GM06990 (cell line): ENCODE results near the gene KRTAP6-2.

Experiments
- DNase-seq: peaks from one replicate; pipeline ENCODE4 v3.0.0-alpha.2; 2011; ENCODE audit not compliant: insufficient read length; ENCODE audit errors: extremely low read depth
- H3K27me3 ChIP-seq: replicated peaks from 2 replicates; pipeline ENCODE4 v1.6.0; 2011; ENCODE audit warnings: low read length; ENCODE audit not compliant: control insufficient read depth, insufficient read depth
- H3K36me3 ChIP-seq: 2 replicates; pipeline ENCODE4 v1.5.1; 2011; ENCODE audit warnings: low read length; ENCODE audit not compliant: control insufficient read depth, insufficient read depth
- H3K4me3 ChIP-seq: replicated peaks from 2 replicates; pipeline ENCODE4 v1.5.1; 2011; ENCODE audit warnings: low read depth, mild to moderate bottlenecking, control low read depth, low read length
- CTCF ChIP-seq: IDR thresholded peaks from 2 replicates; pipeline ENCODE4 v1.5.1; 2011; ENCODE audit warnings: low read length, control low read depth, mild to moderate bottlenecking, inconsistent platforms; ENCODE audit not compliant: insufficient read depth, poor library complexity, severe bottlenecking

Gene KRTAP6-2

GRCh38 chr21:30620080-30620479 is 21.4 kb upstream of the KRTAP6-2 start:
- Histone ChIP-seq H3K4me3 (no peak overlapping the region), H3K36me3 (no peaks in the 10 kb centered on the region), H3K27me3 (no peaks in the 10 kb centered on the region)
- no peak for TF ChIP-seq CTCF
- DNase-seq, result no peak

DNA sequence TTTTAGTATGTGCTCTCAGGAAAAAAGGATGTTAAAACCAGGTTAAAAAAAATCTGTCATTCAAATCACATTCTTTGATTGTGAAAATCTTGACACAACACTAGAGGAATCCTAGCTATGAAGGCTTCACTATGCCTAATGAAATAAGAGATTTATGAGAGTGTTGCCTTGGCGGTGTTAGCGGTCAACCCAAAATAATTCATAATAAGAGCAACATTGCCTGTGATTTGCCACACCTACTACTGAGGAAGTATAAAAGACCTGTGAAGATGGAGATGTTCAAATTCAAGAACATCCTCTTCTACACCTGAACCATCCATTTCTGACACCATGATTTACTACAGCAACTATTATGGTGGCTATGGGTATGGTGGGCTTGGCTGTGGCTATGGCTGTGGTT is 17.4 kb upstream of the KRTAP6-2 start, which contains the start of gene KRTAP20-1:
TSS of gene KRTAP20-1 (plus strand) at position 301 of the 400 bp plus-strand sequence. CDS start at position 331, 30 bp downstream.
- Histone ChIP-seq H3K4me3 (no peak within 1 kb of the TSS), H3K27me3 (no peaks in the 10 kb centered on the region), H3K36me3 (no peaks in the 10 kb centered on the region)
- no peak for TF ChIP-seq CTCF
- DNase-seq, result no peak

DNA sequence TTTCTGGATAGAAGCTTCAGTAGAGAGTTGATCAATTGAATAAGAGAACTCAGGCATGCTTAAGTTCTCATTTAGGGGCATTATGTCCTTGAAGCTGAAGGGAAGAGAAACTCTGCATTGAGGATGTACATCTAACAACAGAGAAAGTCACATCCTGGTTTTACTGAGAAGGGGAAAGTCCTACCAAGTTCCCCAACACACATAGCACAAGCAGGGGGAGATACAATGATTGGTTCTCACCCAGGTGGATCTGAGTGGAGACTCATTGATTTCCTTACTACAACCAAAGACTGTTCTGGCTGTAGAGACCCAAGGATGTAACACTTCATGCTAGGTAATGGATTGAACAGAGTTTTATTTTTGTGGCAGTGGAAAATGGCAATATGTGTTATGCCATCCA is 16.5 kb upstream of the KRTAP6-2 start:
- DNase-seq, result no peak
- Histone ChIP-seq H3K27me3 (no peaks in the 10 kb centered on the region), H3K4me3 (no peak overlapping the region), H3K36me3 (no peaks in the 10 kb centered on the region)
- TF ChIP-seq CTCF, result no peak

DNA sequence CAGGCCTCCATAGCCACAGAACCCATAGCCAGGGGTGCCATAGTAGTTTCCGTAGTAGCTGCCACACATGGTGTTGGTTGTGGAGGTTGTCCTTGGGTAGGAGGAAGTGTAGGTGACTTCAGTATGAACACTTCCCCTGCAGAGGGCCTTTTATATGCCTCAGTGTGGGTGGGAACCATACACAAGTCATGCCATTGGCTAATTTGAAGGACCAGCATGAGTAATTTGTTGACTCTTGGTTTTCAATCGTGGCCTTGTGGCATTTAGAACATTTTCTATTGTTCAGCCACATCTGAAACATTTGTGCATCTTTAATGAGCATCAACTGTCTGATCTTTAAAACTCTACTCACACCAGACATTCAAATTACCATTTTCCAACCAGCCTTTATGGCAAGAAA is 15.1 kb upstream of the KRTAP6-2 start, which contains the start of gene KRTAP6-1:
TSS of gene KRTAP6-1 (minus strand) at position 95 of the 400 bp plus-strand sequence. CDS start at position 69, 26 bp downstream.
- Histone ChIP-seq H3K27me3 (no peaks in the 10 kb centered on the region), H3K36me3 (no peaks in the 10 kb centered on the region), H3K4me3 (no peak within 1 kb of the TSS)
- TF ChIP-seq CTCF, result no peak
- no peak for DNase-seq

- DNase-seq, result no peak
- no peak for TF ChIP-seq CTCF
Observed at GRCh38 chr21:30612132-30612531, 13.4 kb upstream of the KRTAP6-2 start.

GRCh38 chr21:30605968-30606367 is 7.3 kb upstream of the KRTAP6-2 start:
- TF ChIP-seq CTCF, result no peak
- Histone ChIP-seq H3K27me3 (no peaks in the 10 kb centered on the region), H3K36me3 (no peaks in the 10 kb centered on the region), H3K4me3 (no peak overlapping the region)
- DNase-seq, result no peak

More at GRCh38 chr21:30612132-30612531, 13.4 kb upstream of the KRTAP6-2 start:
- H3K4me3 ChIP-seq, result no peak overlapping the region
- no peaks in the 10 kb centered on the region for H3K36me3 ChIP-seq
- no peaks in the 10 kb centered on the region for H3K27me3 ChIP-seq
